Measurements from ENCODE around the gene RRP1.

RRP1 gene

GRCh38 chr21:43764576-43765495 lies 24.5 kb upstream of the RRP1 start:
- ChIA-PET CTCF (no interaction called here), POLR2A (ENCODE audit: low non-redundant PET) (no interaction called here)
- DNase-seq (ENCODE audit: low spot score) = no peak
- no peak for TF ChIP-seq CTCF (conservative IDR thresholded peaks at IDR 0.05; ENCODE audit: low read depth)
- peak overlapping the region; percentile 94 for H3K27ac ChIP-seq

DNA sequence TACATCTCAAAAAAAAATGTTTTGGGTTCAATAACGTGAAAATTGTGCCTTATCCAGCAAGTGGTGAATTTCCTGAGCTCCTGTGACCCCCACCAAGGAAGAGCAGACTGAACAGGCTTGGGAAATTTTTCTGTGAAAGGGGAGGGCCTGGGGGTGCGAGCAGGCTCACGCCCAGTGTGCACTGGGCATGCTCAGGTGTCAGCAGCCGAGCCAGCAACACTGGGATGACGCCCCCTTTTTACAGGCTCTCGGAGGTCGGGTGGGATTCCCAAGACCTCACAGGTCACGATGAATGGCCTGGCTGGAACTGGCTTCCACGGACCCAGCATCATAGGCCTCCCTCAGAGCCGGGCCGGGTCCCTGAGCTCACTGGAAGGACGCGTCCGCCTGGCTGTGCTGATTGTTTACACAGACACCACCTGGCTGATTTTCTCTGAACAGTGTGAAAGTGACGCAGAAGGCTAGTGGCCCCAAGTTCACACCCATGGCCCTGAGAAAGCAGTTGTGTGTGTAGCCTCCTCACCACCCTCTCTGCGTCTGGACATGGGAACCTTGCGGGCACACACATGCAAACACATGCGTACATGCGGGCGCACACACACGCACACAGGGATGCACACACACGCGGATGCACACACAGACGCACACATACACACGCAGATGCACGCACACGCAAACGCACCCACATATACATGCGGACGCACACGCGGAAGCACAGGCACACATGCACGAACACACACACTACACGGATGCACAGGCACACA lies 22.5 kb upstream of the RRP1 start:
- peak overlapping the region; percentile 94 for H3K27ac ChIP-seq
- CTCF ChIA-PET = no interaction called here
- TF ChIP-seq CTCF (conservative IDR thresholded peaks at IDR 0.05; ENCODE audit: low read depth) = no peak
- DNase-seq (ENCODE audit: low spot score) = no peak
- POLR2A ChIA-PET (ENCODE audit: low non-redundant PET) = no interaction called here

DNA sequence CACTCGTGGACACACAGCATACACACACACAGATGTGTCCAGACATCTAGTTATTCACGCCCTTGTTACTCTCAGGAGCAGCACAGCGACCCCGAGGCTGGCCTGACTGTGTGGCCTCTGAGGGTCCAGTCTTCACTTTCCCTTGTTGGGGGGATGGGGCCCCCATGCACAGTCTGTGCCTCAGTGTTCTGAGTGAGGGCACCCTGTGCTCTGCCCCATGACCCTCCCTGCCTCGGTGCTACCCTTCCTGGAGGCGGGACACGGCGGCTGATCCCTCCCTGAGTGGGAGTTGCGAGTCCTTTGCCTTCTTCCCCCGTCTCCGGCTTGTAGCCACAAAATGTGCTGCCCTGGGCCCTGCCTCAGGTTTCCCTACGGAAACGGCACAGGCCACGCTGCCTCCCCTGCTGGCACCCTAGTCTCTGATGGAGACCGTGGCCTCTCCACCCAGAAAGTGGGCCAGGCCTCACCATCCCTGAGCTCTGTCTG lies 21.8 kb upstream of the RRP1 start:
- ChIA-PET CTCF (no interaction called here), POLR2A (ENCODE audit: low non-redundant PET) (no interaction called here)
- no peak for TF ChIP-seq CTCF (conservative IDR thresholded peaks at IDR 0.05; ENCODE audit: low read depth)
- peak overlapping the region; percentile 94 for H3K27ac ChIP-seq
- no peak for DNase-seq (ENCODE audit: low spot score)

DNA sequence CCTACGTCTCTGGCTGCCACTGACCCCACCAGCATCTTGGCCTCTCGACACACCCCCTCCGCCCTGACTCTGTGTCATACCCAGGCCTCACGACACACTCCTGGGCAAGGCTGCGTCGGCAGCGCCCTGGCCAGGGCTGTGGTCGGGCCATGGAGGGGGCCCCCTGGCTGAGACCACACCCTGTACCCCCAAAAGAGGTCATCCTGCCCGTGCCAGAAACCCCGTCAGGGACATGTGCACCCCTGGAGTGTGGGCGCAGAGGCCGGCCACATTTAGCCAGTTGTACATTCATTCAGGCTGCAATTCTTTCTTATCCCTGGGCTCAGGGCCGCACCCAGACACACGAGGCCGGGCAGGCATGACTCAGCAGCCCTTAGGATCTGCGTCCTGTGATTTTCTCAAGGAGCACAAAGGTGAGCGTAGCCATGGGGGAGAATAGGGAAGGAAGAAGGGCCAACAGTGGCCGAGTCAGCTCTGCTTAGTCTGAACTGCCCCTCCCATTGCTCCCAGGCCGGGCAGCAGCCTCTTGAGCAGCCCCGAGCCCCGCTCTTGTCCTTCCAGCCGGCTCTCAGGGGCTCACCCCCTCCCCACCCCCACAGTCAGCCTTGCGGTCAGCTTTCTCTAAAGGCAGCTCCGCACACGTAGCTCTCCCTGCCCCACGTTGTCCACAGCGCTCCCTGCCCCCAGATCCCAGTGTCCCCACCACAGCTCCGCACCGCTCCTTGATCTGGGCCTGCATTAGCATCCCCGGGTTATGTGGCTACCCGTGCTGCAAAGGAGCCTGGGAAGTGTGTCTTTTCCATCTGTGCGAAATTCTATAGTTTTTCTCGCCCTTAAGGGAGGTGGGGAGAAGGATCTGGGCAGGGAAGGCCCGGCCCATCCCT lies 21.2 kb upstream of the RRP1 start:
- peak; percentile 81 for DNase-seq (ENCODE audit: low spot score)
- TF ChIP-seq CTCF (conservative IDR thresholded peaks at IDR 0.05; ENCODE audit: low read depth) = no peak
- peak overlapping the region; percentile 94 for H3K27ac ChIP-seq
- CTCF ChIA-PET = interaction anchor here (0.7 kb wide), 1 partner anchor 20 kb away, joined by 5 read pairs; no protein-coding TSS in a partner anchor
- POLR2A ChIA-PET (ENCODE audit: low non-redundant PET) = no interaction called here

DNA sequence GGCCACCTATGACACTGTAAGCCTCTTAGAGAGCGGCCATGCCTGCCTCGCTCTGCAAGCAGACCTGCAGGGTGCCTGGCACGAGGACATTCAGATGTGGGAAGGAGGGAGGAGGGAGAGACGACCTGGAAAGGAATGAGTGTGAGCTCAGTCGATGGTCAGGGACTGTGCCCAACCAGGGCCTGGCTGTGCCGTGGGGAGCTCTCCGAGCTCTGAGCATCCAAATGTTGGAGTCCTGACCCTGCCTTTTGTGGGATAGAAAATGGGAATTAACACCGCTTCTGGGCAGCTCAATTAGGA lies 20.6 kb upstream of the RRP1 start:
- H3K27ac ChIP-seq = peak overlapping the region; percentile 94
- POLR2A ChIA-PET (ENCODE audit: low non-redundant PET) = no interaction called here
- DNase-seq (ENCODE audit: low spot score) = no peak
- no peak for TF ChIP-seq CTCF (conservative IDR thresholded peaks at IDR 0.05; ENCODE audit: low read depth)
- CTCF ChIA-PET = interaction anchor here (0.7 kb wide), 2 partner anchors 20 to 46 kb away, joined by 3 to 5 read pairs; no protein-coding TSS in a partner anchor

Data from RWPE1 (cell line).